GM12873 (cell line): Measurements from ENCODE around the gene KCNC3.

Source experiments
- CTCF ChIP-seq: IDR thresholded peaks from 2 replicates; pipeline ENCODE4 v1.5.1; 2012; ENCODE audit warnings: low read depth, mild to moderate bottlenecking, moderate library complexity, low read length, control low read depth; ENCODE audit not compliant: insufficient read depth; ENCODE audit errors: missing control alignments

The KCNC3 gene

GRCh38 chr19:50303558-50303957 is 25.6 kb downstream of the KCNC3 start:
- TF ChIP-seq CTCF = no peak

- no peak for TF ChIP-seq CTCF
Measured at GRCh38 chr19:50301607-50301971, 27.6 kb downstream of the KCNC3 start.

DNA sequence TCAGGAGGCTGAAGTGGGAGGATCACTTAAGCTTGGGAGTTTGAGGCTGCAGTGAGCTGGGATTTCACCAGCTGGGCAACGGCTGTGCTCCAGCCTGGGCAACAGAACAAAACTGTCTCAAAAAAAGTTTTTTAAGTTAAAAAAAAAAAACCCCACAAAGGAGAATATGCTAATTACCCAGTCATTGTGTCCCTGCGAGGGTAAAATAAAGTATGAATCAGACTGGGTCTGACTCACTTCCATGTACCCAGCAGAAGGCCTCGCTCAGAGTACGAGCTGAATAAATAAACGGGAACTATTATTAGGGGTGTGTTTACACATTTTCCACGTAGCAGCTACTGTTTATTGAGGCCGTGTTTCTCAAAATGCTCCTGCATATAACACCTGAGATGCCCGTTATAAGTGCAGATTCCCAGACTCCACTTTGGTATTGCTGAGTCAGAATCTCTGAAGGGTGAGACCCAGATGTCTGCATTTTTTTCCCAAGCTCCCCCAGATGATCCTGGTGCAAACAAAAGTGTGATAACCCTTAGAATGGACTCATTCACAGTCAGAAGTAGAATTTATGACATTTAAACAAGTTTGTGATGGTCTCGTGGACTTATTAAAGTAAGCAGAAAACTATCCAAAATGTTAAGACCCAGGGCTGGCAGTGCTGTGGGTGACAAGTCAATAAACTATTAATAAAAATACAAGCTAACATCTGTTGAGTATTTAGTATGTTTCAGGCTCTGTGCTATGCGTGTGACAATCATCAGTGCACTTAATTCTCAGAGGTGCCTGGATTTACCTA is 28.2 kb downstream of the KCNC3 start:
- no peak for TF ChIP-seq CTCF

- TF ChIP-seq CTCF = no peak
Measured at GRCh38 chr19:50300051-50300450, 29.1 kb downstream of the KCNC3 start.

DNA sequence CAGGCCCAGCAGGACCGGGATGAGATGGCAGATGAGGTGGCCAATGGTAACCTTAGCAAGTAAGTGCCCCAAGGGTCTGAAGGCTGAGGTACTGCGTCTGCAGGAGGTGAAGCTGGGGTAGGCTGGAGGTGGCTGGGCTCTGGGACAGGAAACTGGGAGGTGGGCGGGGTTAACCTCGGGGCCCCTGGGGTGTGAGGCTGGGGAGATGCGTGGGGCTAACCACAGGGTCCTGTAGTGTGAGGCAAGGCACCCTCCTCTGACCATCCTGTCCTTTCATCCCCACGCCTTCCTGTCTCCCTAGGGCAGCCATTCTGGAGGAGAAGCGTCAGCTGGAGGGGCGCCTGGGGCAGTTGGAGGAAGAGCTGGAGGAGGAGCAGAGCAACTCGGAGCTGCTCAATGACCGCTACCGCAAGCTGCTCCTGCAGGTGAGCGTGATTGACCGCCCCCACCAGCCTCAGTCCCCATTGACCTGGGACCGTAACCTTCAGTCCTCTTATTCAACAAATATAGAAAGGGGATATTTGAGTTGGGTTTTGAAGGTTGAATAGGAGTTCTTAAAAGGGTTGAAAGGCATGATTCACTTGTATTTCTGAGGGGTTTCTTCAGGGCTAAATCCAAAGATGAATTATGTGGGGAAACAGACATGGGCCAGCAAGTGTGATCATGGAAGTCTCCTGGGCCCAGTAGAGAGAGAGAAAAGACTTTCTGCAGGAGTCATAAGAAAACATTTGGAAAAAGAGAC is 35.7 kb downstream of the KCNC3 start:
- TF ChIP-seq CTCF = no peak

- TF ChIP-seq CTCF = no peak
Measured at GRCh38 chr19:50292216-50292827, 36.9 kb downstream of the KCNC3 start.

DNA sequence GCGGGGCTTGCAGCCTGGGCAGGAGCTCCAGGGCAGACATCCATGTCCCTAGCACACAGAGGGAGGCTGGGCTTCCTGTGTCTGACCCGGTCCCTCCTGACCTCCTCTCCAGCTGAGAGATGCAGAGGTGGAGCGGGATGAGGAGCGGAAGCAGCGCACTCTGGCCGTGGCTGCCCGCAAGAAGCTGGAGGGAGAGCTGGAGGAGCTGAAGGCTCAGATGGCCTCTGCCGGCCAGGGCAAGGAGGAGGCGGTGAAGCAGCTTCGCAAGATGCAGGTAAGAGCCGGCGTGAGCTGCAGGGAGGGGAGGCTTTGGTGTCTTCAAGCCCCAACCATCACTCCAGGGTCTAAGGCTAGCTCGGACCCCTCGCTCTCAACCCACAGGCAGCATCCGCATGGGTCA is 38.4 kb downstream of the KCNC3 start:
- TF ChIP-seq CTCF = no peak
